Measurements from ENCODE around the gene CNBP.
"Not testable (repeated sequence)": the region's sequence is repeated elsewhere in the genome, so short reads cannot be mapped to it uniquely, and the experiment has no call there.

CNBP gene

GRCh38 chr3:129183569-129184395 is at the start of gene CNBP:
CNBP (minus strand) TSS chr3:129183896; CDS start chr3:129171757, 12,139 bp downstream.
- peak; percentile 37 to 96 (median 86) for DNase-seq

DNA sequence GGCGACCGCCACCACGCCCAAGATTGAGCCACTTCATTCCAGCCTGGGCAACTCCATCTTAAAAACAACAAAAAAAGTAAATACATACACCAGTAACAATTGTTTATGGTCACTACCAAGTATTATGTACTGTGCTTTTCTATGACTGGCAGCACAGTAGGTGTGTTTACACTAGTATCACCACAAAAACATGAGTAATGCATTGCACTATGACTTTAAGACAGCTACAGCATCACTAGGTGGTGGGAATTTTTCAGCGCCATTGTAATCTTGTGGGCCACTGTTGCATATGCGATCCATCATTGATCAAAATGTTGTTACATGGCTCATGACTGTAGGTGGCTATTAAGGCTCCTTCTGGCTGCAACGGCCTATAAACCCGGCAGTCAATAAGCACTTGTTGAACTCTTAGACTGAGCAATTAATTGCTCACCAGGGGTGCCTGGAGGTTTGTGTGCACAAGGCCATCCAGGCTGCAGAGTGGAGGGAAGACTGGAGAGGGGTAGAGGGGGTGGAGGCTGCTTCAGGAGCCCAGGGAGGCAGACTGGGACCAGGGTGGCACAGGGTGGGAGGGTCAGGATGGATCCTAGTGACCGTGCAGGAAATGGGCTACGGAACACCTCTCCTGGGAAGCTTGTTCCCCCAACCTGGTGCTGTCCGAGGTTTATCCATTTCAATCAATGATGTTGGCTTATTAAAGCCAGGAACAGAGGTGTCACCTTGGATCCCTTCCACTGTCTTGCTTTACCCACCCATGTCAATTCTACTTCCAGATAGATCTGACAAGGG is 47.8 kb upstream of the CNBP start:
- DNase-seq: no peak

DNA sequence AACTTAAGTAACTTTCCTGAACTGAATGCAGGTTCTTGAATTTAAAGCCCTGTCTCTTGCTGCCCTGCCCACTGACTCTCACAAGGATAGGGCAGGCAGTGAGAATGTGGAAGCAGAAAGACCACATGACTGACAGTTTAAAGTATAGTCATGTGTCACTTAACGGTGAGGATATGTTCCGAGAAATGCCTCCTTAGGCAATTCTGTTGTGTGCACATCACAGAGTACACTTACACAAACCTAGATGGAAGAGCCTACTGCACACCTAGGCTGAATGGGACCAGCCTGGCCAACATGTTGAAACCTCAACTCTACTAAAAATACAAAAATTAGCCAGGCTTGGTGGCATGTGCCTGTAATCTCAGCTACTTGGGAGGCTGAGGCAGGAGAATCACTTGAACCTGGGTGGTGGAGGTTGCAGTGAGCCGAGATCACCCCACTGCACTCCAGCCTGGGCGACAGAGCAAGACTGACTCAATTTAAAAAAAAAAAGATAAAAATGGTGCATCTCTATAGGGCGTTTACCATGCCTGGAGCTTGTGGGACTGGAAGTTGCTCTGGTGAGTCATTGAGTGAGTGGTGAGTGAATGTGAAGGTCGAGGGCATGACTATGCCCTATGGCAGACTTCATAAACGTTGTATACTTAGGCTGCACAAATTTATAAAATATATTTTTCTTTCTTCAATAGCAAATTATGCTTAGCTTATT is 46.8 kb upstream of the CNBP start:
- DNase-seq: peak in 3 of 14 donors; percentile 16 to 19 (median 18)

GRCh38 chr3:129228891-129229585 is 45.3 kb upstream of the CNBP start:
- DNase-seq: no peak

- DNase-seq: peak in 11 of 14 donors; percentile 9 to 91 (median 49)
Observed at GRCh38 chr3:129226374-129226773, 42.7 kb upstream of the CNBP start.

GRCh38 chr3:129224984-129225393 is 41.3 kb upstream of the CNBP start:
- peak; percentile 3 to 97 (median 54) for DNase-seq

DNA sequence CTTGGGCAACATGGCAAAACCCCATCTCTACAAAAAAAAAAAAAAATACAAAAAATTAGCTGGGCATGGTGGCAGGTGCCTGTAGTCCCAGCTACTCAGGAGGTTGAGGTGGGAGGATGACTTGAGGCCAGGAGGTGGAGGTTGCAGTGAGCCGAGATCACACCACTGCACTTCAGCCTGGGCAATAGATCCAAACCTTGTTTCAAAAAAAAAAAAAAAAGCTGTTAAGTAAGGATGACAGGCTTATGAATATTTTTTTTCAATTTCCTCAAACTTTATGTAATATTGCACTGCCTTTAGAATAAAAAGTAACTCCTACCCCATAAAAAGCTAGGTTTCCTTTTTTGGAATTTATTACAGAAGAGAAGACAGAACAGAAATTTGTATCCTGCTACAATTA is 40.7 kb upstream of the CNBP start:
- DNase-seq: not testable (repeated sequence)

GRCh38 chr3:129218742-129219141 is 35.0 kb upstream of the CNBP start:
- DNase-seq: no peak

GRCh38 chr3:129213238-129213637 is 29.5 kb upstream of the CNBP start:
- no peak for DNase-seq

DNA sequence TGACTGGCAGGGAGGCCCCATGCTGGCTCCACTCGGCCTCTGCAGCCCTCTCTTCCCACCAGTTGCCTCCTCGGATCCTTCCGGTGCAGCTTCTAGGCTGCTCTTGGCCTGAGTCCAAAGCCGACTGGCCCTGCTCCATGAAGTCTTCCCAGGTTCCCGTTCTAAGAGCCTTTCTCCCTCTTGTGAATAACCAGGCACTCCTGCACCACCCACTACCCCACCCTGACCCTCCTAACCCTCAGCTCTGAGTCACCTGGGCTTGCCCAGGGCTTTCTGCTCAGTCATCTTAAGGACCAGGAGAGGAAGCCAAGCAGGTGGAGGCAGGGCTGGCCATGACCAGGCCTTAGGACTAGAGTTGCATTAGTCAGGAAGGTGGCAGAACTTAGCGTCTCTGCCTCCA is 28.1 kb upstream of the CNBP start:
- peak in 4 of 14 donors; percentile 5 to 24 (median 12) for DNase-seq

DNA sequence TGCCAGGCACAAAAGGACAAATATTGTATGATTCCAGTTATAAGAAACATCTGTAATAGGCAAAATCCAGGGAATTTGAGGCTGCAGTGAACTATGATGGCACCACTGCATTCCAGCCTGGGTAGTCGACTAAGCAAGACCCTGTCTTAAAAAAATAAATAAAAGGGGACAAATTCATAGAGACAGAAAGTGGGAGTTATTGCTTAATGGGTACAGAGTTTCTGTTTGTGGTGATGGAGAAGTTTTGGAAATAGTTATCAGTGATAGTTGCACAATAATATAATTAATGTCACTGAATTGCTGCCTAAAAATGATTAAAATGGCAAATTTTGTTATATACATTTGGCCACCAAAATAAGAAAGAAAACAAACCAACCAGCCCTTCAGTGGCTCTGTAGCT is 27.6 kb upstream of the CNBP start:
- DNase-seq: no peak

DNA sequence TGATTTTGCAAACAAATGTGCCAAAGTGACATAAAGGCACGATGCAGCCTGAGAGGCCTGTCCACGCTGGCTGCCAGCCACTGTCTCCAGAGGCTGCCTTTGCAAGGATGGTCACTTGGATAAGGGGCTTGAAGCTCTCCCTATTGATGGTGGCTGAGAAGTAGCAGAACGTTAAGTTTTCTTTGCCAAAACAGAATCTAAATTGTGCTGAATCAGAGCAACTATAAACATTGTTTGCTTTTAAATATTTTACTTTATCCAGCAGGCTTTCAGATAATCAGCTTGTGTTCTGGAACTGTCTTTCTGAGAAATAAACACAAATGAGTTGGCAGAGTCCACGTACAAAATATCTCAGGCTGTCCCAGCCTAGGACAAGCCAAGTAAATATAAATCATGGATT is 23.8 kb upstream of the CNBP start:
- DNase-seq: peak in 3 of 14 donors; percentile 1 to 21 (median 8)

DNA sequence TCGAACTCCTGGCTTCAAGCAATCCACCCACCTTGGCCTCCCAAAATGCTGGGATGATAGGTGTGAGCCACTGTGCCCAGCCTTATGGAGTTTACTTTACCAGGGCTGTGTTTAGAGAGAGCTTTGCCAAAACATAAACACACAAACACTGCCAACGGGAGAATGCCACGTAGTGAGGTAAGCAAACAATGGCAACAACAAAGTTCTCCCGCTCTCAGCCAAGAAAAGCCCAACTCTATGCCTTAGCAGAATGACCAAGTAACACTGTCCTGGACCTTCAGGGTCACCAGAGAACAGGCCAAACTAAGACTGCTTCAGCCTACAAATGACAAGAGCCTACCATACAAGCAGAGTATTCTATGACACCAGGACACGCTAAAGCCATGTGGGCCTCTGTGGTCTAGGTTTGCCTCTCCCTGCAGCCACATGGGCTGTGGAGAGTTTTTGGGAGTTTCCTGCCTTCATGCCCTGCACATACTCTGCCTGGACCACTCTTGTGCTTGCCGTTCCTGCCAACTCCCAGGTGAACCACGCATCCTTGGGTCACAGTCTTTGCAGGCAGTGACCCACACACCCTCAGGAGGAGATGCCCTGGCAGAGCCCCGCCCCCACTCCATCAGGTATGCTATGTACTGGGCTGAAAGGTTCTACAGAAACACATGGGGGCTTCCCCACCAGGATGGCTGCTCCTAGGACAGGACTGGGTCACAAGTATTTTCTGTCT is 21.6 kb upstream of the CNBP start:
- no peak for DNase-seq

- no peak for DNase-seq
Observed at GRCh38 chr3:129204473-129204872, 20.8 kb upstream of the CNBP start.

- DNase-seq: no peak
Observed at GRCh38 chr3:129199366-129199765, 15.7 kb upstream of the CNBP start.

GRCh38 chr3:129197321-129197720 is 13.6 kb upstream of the CNBP start:
- DNase-seq: no peak

DNA sequence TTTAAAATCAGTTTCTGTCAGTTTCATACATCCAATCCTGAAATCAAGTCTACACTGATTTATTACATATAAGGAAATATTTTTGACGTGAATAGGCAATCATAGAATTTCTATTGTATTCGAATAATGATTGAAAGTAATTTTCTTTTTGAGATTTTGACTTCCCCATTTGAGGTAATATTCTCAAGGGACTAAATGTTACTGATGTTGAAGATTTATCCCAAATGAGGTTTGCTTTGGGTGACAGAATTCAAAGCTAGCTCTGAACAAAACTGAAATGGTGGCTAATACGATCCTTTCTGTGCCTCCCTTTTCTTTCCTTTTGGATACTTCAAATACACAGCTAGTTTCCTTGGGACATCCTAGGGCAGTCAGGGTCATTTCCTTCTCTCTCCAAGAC is 12.9 kb upstream of the CNBP start:
- DNase-seq: no peak

DNA sequence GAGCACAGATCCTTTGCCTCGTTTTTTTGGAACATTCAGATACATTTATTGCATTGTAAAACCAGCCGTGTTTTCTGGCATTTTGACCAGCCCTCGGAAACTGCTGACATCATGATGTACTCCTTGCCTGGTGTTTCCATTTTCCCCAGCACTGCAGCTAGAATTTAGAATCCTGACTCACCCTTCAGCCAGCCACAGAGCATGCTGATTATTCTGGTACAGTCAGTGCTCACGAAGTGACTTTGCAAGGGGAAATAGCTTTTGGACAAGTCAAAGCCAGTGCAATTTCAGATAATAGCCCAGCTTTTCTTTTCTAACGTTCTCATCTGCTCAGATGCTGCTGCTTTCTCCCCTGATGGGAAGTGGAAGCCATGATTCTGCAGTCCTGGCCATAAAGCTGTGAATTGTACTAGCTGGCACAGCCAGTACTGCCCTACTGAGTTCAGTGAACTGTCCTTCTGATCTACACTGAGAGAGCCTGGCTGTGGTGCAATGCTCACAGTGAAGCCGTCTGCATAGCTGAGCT is 12.1 kb upstream of the CNBP start:
- DNase-seq: peak in 13 of 14 donors; percentile 14 to 88 (median 67)

- not testable (repeated sequence) for DNase-seq
Observed at GRCh38 chr3:129189793-129190192, 6.1 kb upstream of the CNBP start.

DNA sequence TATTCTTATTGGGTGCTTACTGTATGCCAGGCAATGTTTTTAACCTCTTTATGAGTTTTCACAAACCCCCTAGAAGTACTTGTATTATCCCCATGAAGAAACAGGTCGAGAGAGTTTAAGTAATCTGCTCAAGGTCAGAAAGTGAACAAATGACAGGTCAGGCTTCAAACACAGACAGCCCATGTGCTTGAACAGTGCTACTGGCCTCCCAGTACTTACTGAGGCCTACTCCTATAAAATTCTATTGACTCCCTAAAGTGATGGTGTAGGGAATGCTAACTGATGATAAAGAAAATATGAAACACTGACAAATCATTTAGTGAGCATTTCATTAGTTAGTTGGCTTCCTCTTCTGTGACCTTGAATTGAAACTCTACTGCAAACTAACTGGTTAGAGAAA is 4.2 kb upstream of the CNBP start:
- DNase-seq: no peak

- no peak for DNase-seq
Observed at GRCh38 chr3:129185783-129186182, 2.1 kb upstream of the CNBP start.
